Astrocyte of the hippocampus (primary cell): ENCODE results near the gene KAT5.
"Not testable (repeated sequence)": the region's sequence is repeated elsewhere in the genome, so short reads cannot be mapped to it uniquely, and the experiment has no call there.

Experiments
- DNase-seq: peaks from one replicate; pipeline ENCODE4 v3.0.0; 2011; ENCODE audit warnings: low read depth, low spot score

KAT5 gene

DNA sequence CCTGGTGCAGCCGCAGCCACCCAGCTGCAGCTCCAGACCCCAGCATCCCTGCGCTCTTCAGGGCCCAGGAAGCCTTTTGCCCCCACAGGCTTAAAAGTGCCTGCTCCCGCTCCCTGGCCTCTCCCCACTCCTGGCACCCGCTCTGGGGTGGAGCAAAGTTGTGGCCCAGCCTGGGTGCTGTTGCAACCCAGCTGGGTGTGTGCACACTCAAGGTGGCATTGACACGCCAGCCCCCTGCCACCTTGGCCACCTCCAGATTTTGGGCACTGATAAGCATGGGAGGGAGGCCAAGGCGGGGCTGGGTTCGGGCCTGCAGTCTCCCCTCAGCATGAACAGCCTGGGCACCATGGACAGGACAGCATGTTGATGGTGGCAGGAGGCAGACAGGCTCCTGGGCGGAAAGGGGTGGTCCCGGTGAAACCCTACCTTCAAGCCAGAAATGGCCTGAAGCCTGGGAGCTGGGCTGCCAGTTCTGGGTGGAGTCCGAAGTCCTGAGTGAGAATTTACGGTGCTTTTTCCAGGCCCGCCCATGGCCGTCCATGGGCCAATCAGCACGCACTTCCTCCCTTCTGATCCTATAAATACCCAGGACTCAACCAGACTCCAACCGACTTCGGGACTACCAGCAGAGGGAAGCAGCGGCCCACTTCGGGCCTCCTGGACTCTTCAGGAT is 32.1 kb downstream of the KAT5 start:
- no peak for DNase-seq

DNA sequence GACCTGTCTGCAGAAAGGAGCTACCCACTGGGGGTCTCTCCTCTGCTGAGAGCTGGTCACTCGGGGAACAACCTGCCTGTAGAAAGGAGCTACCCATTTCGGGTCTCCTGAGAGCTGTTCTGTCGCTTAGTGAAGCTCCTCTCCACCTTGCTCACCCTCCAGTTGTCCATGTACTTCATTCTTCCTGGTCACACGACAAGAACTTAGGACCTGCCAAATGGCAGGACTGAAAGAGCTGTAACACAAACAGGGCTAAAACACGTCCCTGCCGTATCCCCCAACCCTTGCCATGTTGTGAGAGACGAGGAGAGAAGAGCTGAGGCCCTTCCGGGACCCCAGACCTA is 32.6 kb downstream of the KAT5 start:
- DNase-seq: no peak

DNA sequence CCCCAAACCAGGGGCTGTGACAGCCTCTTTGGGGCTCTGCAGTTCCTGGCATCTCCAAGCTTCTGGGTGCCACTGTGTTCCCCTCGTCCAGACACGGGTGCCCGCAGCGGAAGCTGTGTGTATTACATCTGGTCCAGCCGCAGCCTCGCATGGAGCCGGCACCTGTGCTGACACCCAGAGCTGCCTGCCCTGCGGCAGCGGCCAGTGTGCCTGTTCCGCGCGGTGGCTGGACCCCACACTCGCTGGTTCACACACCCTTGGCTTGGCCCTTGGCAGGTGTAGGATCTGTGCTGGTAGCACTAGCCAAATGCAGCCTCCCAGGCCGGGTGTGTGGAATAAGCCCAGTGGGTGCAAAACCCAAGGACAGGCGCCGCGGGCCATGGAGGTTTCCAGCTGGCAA is 33.0 kb downstream of the KAT5 start:
- DNase-seq: no peak

DNA sequence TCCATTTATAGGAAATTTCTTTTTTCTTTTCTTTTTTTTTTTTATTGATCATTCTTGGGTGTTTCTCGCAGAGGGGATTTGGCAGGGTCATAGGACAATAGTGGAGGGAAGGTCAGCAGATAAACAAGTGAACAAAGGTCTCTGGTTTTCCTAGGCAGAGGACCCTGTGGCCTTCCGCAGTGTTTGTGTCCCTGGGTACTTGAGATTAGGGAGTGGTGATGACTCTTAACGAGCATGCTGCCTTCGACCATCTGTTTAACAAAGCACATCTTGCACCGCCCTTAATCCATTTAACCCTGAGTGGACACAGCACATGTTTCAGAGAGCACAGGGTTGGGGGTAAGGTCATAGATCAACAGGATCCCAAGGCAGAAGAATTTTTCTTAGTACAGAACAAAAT is 50.1 kb downstream of the KAT5 start:
- not testable (repeated sequence) for DNase-seq

- not testable (repeated sequence) for DNase-seq
These were observed 50.8 kb downstream of the KAT5 start for GRCh38 chr11:65762816-65763215.

DNA sequence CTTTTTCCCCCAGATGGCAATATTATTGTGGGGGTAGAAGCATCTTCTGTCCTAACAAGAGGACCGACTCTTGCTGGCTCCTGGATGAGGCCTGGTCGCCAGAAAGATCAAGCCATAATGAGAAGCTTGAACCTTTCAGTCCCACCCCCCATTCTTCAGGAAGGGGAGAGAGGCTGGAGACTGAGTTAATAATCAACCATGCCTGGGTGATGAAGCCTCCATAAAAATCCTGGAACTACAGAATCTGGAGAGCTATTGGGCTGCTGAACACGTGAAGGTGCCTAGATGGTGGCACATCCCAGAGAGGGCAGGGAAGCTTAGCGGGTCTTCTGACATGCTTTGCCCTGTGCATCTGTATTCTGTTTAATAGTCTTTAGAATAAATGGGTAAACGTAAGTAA is 52.4 kb downstream of the KAT5 start:
- no peak for DNase-seq

DNA sequence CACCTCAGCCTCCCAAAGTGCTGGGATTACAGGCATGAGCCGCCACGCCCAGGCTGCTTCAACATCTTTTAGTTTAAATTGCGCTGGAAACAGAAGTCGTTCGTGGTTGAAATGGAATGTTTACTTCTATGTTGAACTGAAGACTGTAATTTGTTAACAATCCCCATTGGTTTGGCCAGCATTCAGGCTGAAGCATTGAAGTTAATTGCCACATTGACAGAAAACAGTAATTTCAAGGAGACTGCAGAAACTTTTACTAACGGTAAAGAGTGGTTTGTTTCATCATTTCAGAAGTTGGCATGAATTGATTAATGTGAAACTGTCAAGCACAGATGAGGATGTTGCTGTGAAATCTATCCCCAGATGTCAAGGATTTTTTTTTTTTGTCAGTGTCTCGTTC is 54.5 kb downstream of the KAT5 start:
- DNase-seq: peak; percentile 84

DNA sequence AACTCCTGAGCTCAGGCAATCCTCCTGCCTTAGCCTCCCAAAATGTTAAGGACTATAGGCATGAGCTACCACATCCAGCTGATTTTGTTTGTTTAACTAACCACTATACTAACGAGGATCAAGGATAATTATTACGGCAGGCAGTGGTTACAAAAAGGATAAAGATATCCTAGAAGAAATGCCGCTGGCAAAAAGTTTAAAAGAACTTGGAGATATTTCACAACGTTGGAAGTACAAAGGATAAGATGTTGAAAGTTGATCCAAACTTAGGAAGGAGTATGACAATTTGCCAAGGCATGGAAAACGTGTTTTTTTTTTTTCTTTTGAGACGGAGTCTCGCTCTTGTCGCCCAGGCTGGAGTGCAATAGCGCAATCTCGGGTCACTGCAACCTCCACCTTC is 55.4 kb downstream of the KAT5 start:
- DNase-seq: no peak

DNA sequence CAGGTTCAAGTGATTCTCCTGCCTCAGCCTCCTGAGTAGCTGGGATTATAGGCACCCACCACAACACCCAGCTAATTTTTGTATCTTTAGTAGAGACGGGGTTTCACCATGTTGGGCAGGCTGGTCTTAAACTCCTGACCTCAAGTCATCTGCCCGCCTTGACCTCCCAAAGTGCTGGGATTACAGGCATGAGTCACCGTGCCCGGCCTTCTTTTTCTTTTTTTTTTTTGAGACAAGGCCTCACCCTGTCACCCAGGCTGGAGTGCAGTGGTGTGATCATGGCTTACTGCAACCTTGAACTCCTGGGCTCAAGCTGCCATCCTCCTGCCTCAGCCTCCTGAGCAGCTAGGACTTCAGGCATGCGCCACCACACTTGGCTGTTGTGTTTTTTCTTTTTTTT is 55.8 kb downstream of the KAT5 start:
- not testable (repeated sequence) for DNase-seq
